SU-DHL-6 (cell line): ENCODE data around the gene ARHGEF19.
"Not testable (repeated sequence)": the region's sequence is repeated elsewhere in the genome, so short reads cannot be mapped to it uniquely, and the experiment has no call there.

Experiments used
- H2AFZ ChIP-seq: fragments of 200-600 bp; sonication (generic); 2 replicates; pipeline ENCODE4 v1.6.1; 2014; ENCODE audit warnings: low read depth, mild to moderate bottlenecking, moderate library complexity, mixed read lengths, antibody characterized with exemption, low read length; ENCODE audit not compliant: severe bottlenecking
- H3F3A ChIP-seq: fragments of 200-600 bp; shearing (Covaris generic); 2 replicates; pipeline ENCODE4 v1.6.0; 2016; ENCODE audit warnings: antibody characterized with exemption, mild to moderate bottlenecking; ENCODE audit not compliant: insufficient read depth
- H3K27ac ChIP-seq: fragments of 200-600 bp; sonication (generic); 2 replicates; pipeline ENCODE4 v1.5.1; 2016; ENCODE audit warnings: low read depth, mild to moderate bottlenecking, low read length, moderate library complexity, mixed read lengths
- H3K27me3 ChIP-seq: fragments of 200-600 bp; sonication (generic), shearing (Covaris generic); 2 replicates; pipeline ENCODE4 v1.6.0; 2014; ENCODE audit warnings: mild to moderate bottlenecking, low read length
- H3K36me3 ChIP-seq: fragments of 200-600 bp; sonication (generic); 2 replicates; pipeline ENCODE4 v1.6.1; 2014; ENCODE audit warnings: mild to moderate bottlenecking, low read length, mixed read lengths
- H3K4me2 ChIP-seq: fragments of 300-600, 200-600 bp; shearing (Covaris generic), sonication (generic); 2 replicates; pipeline ENCODE4 v1.6.0; 2014; ENCODE audit warnings: low read length, low read depth, mild to moderate bottlenecking; ENCODE audit not compliant: poor library complexity, severe bottlenecking
- H3K4me3 ChIP-seq: fragments of 200-600 bp; sonication (generic); 2 replicates; pipeline ENCODE4 v1.5.1; 2014; ENCODE audit warnings: antibody characterized with exemption, low read length, mild to moderate bottlenecking, mixed read lengths; ENCODE audit not compliant: insufficient read depth, poor library complexity, severe bottlenecking
- H3K79me2 ChIP-seq: fragments of 200-600 bp; sonication (generic); 2 replicates; pipeline ENCODE4 v1.6.1; 2014; ENCODE audit warnings: mild to moderate bottlenecking, low read length, moderate library complexity; ENCODE audit not compliant: insufficient read depth
- H3K9ac ChIP-seq: fragments of 200-600 bp; sonication (generic); 2 replicates; pipeline ENCODE4 v1.7.0; 2014; ENCODE audit warnings: mild to moderate bottlenecking, low read length
- H3K9me2 ChIP-seq: fragments of 200-600 bp; sonication (generic); replicated peaks from 2 replicates; pipeline ENCODE4 v1.6.1; 2014; ENCODE audit warnings: low read length; ENCODE audit not compliant: insufficient read depth
- H3K9me3 ChIP-seq: fragments of 200-600 bp; sonication (generic); 2 replicates; pipeline ENCODE4 v1.6.1; 2014; ENCODE audit warnings: low read length, mixed read lengths; ENCODE audit not compliant: insufficient read depth
- H4K20me1 ChIP-seq: fragments of 200-600 bp; sonication (generic); 2 replicates; pipeline ENCODE4 v1.6.1; 2014; ENCODE audit warnings: low read depth, mild to moderate bottlenecking, antibody characterized with exemption, low read length, moderate library complexity, mixed read lengths
- CTCF ChIP-seq: fragments of 200-600 bp; sonication (generic); IDR thresholded peaks from one replicate; pipeline ENCODE4 v1.5.1; 2017; ENCODE audit warnings: antibody characterized with exemption, mild to moderate bottlenecking, low read length, moderate library complexity; ENCODE audit not compliant: insufficient read depth, poor library complexity, severe bottlenecking
- EZH2phosphoT487 ChIP-seq: fragments of 200-600 bp; sonication (generic), shearing (Covaris generic); conservative IDR thresholded peaks from 2 replicates; pipeline ENCODE4 v1.6.1; 2018; ENCODE audit warnings: mild to moderate bottlenecking, antibody characterized with exemption, low read length, moderate library complexity, mixed read lengths

Gene ARHGEF19

GRCh38 chr1:16226129-16226489 lies 13.7 kb upstream of the ARHGEF19 start:
- H3K27ac ChIP-seq = no peak overlapping the region
- H3K36me3 ChIP-seq = no peaks in the 10 kb centered on the region
- no peaks in the 10 kb centered on the region for H3K9me2 ChIP-seq
- no peak overlapping the region for H3K4me2 ChIP-seq
- no peaks in the 10 kb centered on the region for H3K79me2 ChIP-seq
- TF ChIP-seq EZH2phosphoT487 = no peak
- no peak for TF ChIP-seq CTCF
- H3K9ac ChIP-seq = no peak overlapping the region
- H3K4me3 ChIP-seq = no peak overlapping the region
- H2AFZ ChIP-seq = no peak overlapping the region
- no peaks in the 10 kb centered on the region for H3K9me3 ChIP-seq
- H3K27me3 ChIP-seq = no peaks in the 10 kb centered on the region
- no peaks in the 10 kb centered on the region for H3F3A ChIP-seq
- no peaks in the 10 kb centered on the region for H4K20me1 ChIP-seq

GRCh38 chr1:16224472-16224871 lies 12.0 kb upstream of the ARHGEF19 start:
- H3K36me3 ChIP-seq = no peaks in the 10 kb centered on the region
- H3K4me3 ChIP-seq = no peak overlapping the region
- H3K9me3 ChIP-seq = no peaks in the 10 kb centered on the region
- no peak overlapping the region for H3K27ac ChIP-seq
- no peaks in the 10 kb centered on the region for H3K79me2 ChIP-seq
- no peaks in the 10 kb centered on the region for H3K9me2 ChIP-seq
- no peak overlapping the region for H3K4me2 ChIP-seq
- H3K9ac ChIP-seq = no peak overlapping the region
- no peak overlapping the region for H2AFZ ChIP-seq
- no peaks in the 10 kb centered on the region for H4K20me1 ChIP-seq
- TF ChIP-seq EZH2phosphoT487 (no peak), CTCF (no peak)
- H3F3A ChIP-seq = no peaks in the 10 kb centered on the region
- H3K27me3 ChIP-seq = no peaks in the 10 kb centered on the region

- H3K9me2 ChIP-seq, H3K27me3 ChIP-seq, H3K9me3 ChIP-seq, H3K36me3 ChIP-seq, H3F3A ChIP-seq, H4K20me1 ChIP-seq, H3K27ac ChIP-seq, H3K4me3 ChIP-seq, H3K4me2 ChIP-seq, H2AFZ ChIP-seq, H3K79me2 ChIP-seq, H3K9ac ChIP-seq: not testable (repeated sequence)
Measured at GRCh38 chr1:16222716-16223115, 10.3 kb upstream of the ARHGEF19 start.

- no peak for TF ChIP-seq EZH2phosphoT487
- TF ChIP-seq CTCF = no peak
- H3K4me2 ChIP-seq = no peak overlapping the region
- no peak overlapping the region for H2AFZ ChIP-seq
- H3K9ac ChIP-seq = no peak overlapping the region
- no peaks in the 10 kb centered on the region for H3K9me2 ChIP-seq
- H3F3A ChIP-seq = no peaks in the 10 kb centered on the region
- H3K27me3 ChIP-seq = no peaks in the 10 kb centered on the region
- no peaks in the 10 kb centered on the region for H3K9me3 ChIP-seq
- no peak overlapping the region for H3K27ac ChIP-seq
- H3K36me3 ChIP-seq = no peaks in the 10 kb centered on the region
- no peak overlapping the region for H3K4me3 ChIP-seq
- no peaks in the 10 kb centered on the region for H3K79me2 ChIP-seq
- no peaks in the 10 kb centered on the region for H4K20me1 ChIP-seq
Measured at GRCh38 chr1:16221499-16221898, 9.0 kb upstream of the ARHGEF19 start.
